ENCODE measurements around the gene CDH13.

CDH13 gene

GRCh38 chr16:83136924-83137323 is 510.2 kb downstream of the CDH13 start:
- no peak for DNase-seq

GRCh38 chr16:83137326-83137781 is 510.6 kb downstream of the CDH13 start:
- DNase-seq = no peak

GRCh38 chr16:83137894-83138293 is 511.1 kb downstream of the CDH13 start:
- DNase-seq = no peak

- no peak for DNase-seq
These were observed 511.7 kb downstream of the CDH13 start for GRCh38 chr16:83138512-83138911.

GRCh38 chr16:83138976-83139690 is 512.4 kb downstream of the CDH13 start:
- DNase-seq = no peak

- no peak for DNase-seq
These were observed 517.0 kb downstream of the CDH13 start for GRCh38 chr16:83143788-83144187.

GRCh38 chr16:83145297-83145696 is 518.5 kb downstream of the CDH13 start:
- no peak for DNase-seq

- DNase-seq = no peak
These were observed 520.5 kb downstream of the CDH13 start for GRCh38 chr16:83147244-83147643.

- DNase-seq = no peak
These were observed 531.7 kb downstream of the CDH13 start for GRCh38 chr16:83158320-83158957.

- DNase-seq = no peak
These were observed 532.3 kb downstream of the CDH13 start for GRCh38 chr16:83159049-83159448.

GRCh38 chr16:83160287-83161020 is 533.7 kb downstream of the CDH13 start:
- no peak for DNase-seq

GRCh38 chr16:83162791-83163190 is 536.0 kb downstream of the CDH13 start:
- no peak for DNase-seq

GRCh38 chr16:83164816-83165215 is 538.0 kb downstream of the CDH13 start:
- no peak for DNase-seq

GRCh38 chr16:83171396-83171795 is 544.6 kb downstream of the CDH13 start:
- no peak for DNase-seq

- DNase-seq = no peak
These were observed 547.9 kb downstream of the CDH13 start for GRCh38 chr16:83174671-83175070.

- no peak for DNase-seq
These were observed 550.0 kb downstream of the CDH13 start for GRCh38 chr16:83176802-83177201.

GRCh38 chr16:83185902-83186301 is 559.1 kb downstream of the CDH13 start:
- no peak for DNase-seq

- no peak for DNase-seq
These were observed 560.6 kb downstream of the CDH13 start for GRCh38 chr16:83187405-83187804.

GRCh38 chr16:83196796-83197195 is 570.0 kb downstream of the CDH13 start:
- no peak for DNase-seq

- DNase-seq = no peak
These were observed 570.7 kb downstream of the CDH13 start for GRCh38 chr16:83197450-83197849.

GRCh38 chr16:83198977-83199376 is 572.2 kb downstream of the CDH13 start:
- no peak for DNase-seq

GRCh38 chr16:83200005-83200779 is 573.4 kb downstream of the CDH13 start:
- no peak for DNase-seq

GRCh38 chr16:83201748-83202147 is 575.0 kb downstream of the CDH13 start:
- no peak for DNase-seq
